Stimulated activated CD8-positive, alpha-beta memory T cell treated with anti-CD3 and anti-CD28 coated beads, Interleukin-15, amount 100 ng/mL, for 1 hour (primary cell): Measurements from ENCODE around the gene MYBPH.

Experiments
- DNase-seq: peaks from one replicate; pipeline ENCODE4 v3.0.0-alpha.2; 2020; ENCODE audit warnings: low read depth

Gene MYBPH

GRCh38 chr1:203200916-203201315 lies 25.3 kb upstream of the MYBPH start:
- DNase-seq: no peak

- DNase-seq: no peak
These were observed 24.4 kb upstream of the MYBPH start for GRCh38 chr1:203199816-203200571.

- DNase-seq: no peak
These were observed 23.8 kb upstream of the MYBPH start for GRCh38 chr1:203199481-203199815.

- DNase-seq: no peak
These were observed 23.4 kb upstream of the MYBPH start for GRCh38 chr1:203199002-203199401.

- DNase-seq: no peak
These were observed 22.0 kb upstream of the MYBPH start for GRCh38 chr1:203197625-203198024.

GRCh38 chr1:203196371-203196770 lies 20.7 kb upstream of the MYBPH start:
- no peak for DNase-seq

GRCh38 chr1:203190949-203191348 lies 15.3 kb upstream of the MYBPH start:
- no peak for DNase-seq

GRCh38 chr1:203189951-203190352 lies 14.3 kb upstream of the MYBPH start:
- no peak for DNase-seq

- DNase-seq: no peak
These were observed 13.1 kb upstream of the MYBPH start for GRCh38 chr1:203188686-203189232.

- DNase-seq: no peak
These were observed 12.2 kb upstream of the MYBPH start for GRCh38 chr1:203187689-203188264.

GRCh38 chr1:203187304-203187685 lies 11.7 kb upstream of the MYBPH start:
- no peak for DNase-seq

GRCh38 chr1:203186446-203187303 lies 11.0 kb upstream of the MYBPH start, which contains the start of gene CHI3L1:
TSS of gene CHI3L1 (minus strand) at chr1:203186704. CDS start at chr1:203186623, 81 bp downstream.
- no peak for DNase-seq

- no peak for DNase-seq
These were observed 10.4 kb upstream of the MYBPH start for GRCh38 chr1:203186091-203186445.

GRCh38 chr1:203185585-203185984 lies 10.0 kb upstream of the MYBPH start:
- DNase-seq: no peak

GRCh38 chr1:203185061-203185461 lies 9.4 kb upstream of the MYBPH start:
- no peak for DNase-seq

GRCh38 chr1:203184467-203184866 lies 8.8 kb upstream of the MYBPH start:
- DNase-seq: no peak

GRCh38 chr1:203183828-203184227 lies 8.2 kb upstream of the MYBPH start:
- no peak for DNase-seq

- no peak for DNase-seq
These were observed 6.8 kb upstream of the MYBPH start for GRCh38 chr1:203182387-203182953.

- DNase-seq: no peak
These were observed 6.2 kb upstream of the MYBPH start for GRCh38 chr1:203181586-203182386.

- DNase-seq: no peak
These were observed 5.1 kb upstream of the MYBPH start for GRCh38 chr1:203180611-203181330.

GRCh38 chr1:203179667-203180005 lies 4.0 kb upstream of the MYBPH start:
- DNase-seq: no peak
